Neutrophil (primary cell): ENCODE data around the gene LRRFIP1.
"Not testable (repeated sequence)": the region's sequence is repeated elsewhere in the genome, so short reads cannot be mapped to it uniquely, and the experiment has no call there.

Experiments
- H3K27ac ChIP-seq: fragments of 200-600 bp; sonication (generic); 2 replicates; pipeline ENCODE4 v1.5.1; 2016; ENCODE audit warnings: mild to moderate bottlenecking, moderate library complexity
- H3K27me3 ChIP-seq: fragments of 200-600 bp; sonication (generic); 2 replicates; pipeline ENCODE4 v1.6.0; 2016; ENCODE audit warnings: mild to moderate bottlenecking
- H3K36me3 ChIP-seq: fragments of 200-600 bp; sonication (generic); 2 replicates; pipeline ENCODE4 v1.5.1; 2017
- H3K4me1 ChIP-seq, 2 experiments: fragments of 200-600 bp in 1 of 2; sonication (generic) in 1 of 2; 1 replicate in 1 of 2; 2 replicates in 1 of 2; pipeline versions ENCODE4 v1.5.1 to v1.6.1; 2013 to 2016; ENCODE audit warnings: low read depth in 1 of 2, low read length in 1 of 2, mild to moderate bottlenecking in 1 of 2, moderate library complexity in 1 of 2; ENCODE audit not compliant: control insufficient read depth in 1 of 2, insufficient read depth in 1 of 2
- H3K4me3 ChIP-seq, 2 experiments: fragments of 200-600 bp in 1 of 2; sonication (generic) in 1 of 2; 1 replicate in 1 of 2; 2 replicates in 1 of 2; pipeline ENCODE4 v1.5.1; 2013 to 2016; ENCODE audit warnings: low read depth in 1 of 2, low read length in 1 of 2, mild to moderate bottlenecking in 1 of 2, moderate library complexity in 1 of 2
- H3K9me3 ChIP-seq: fragments of 200-600 bp; sonication (generic); 2 replicates; pipeline ENCODE4 v1.5.1; 2016
- TF ChIP-seq, protein P1 (sequence below): fragments of 200-600 bp; sonication (generic); IDR thresholded peaks from 2 replicates; pipeline ENCODE4 v1.5.1; 2016; ENCODE audit warnings: antibody characterized with exemption

LRRFIP1 gene

GRCh38 chr2:237749002-237749401 is 121.6 kb downstream of the LRRFIP1 start:
- Histone ChIP-seq H3K9me3 (no peaks in the 10 kb centered on the region), H3K27ac (no peak overlapping the region), H3K4me1 (peaks cover 7 to 8% of the 10 kb centered on the region in 2 experiments), H3K4me3 (no peak overlapping the region), H3K27me3 (no peaks in the 10 kb centered on the region), H3K36me3 (peaks cover 84% of the 10 kb centered on the region)
- TF ChIP-seq, protein P1, sequence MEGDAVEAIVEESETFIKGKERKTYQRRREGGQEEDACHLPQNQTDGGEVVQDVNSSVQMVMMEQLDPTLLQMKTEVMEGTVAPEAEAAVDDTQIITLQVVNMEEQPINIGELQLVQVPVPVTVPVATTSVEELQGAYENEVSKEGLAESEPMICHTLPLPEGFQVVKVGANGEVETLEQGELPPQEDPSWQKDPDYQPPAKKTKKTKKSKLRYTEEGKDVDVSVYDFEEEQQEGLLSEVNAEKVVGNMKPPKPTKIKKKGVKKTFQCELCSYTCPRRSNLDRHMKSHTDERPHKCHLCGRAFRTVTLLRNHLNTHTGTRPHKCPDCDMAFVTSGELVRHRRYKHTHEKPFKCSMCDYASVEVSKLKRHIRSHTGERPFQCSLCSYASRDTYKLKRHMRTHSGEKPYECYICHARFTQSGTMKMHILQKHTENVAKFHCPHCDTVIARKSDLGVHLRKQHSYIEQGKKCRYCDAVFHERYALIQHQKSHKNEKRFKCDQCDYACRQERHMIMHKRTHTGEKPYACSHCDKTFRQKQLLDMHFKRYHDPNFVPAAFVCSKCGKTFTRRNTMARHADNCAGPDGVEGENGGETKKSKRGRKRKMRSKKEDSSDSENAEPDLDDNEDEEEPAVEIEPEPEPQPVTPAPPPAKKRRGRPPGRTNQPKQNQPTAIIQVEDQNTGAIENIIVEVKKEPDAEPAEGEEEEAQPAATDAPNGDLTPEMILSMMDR, result no peak

DNA sequence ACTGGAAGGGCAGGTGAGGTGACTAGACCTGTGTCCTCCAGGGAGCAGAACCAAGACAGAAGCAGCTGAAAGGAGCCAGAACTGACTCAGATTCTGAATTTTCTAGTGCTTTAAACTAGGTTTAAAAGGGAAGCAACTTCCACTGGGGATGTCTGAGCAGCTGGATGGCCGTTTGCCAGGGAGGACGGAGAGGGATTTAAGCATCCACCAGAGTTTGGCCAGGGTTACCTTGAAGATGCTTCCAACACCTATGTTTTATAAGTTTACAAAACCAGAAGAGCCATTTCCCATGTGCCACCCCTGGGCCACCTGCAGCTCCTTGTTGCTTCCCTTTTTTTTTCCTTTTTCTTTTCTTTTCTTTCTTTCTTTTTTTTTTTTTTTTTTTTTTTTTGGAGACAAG is 122.6 kb downstream of the LRRFIP1 start:
- Histone ChIP-seq H3K27me3 (no peaks in the 10 kb centered on the region), H3K36me3 (peaks cover 87% of the 10 kb centered on the region), H3K27ac (peak overlapping the region; percentile 37), H3K9me3 (no peaks in the 10 kb centered on the region), H3K4me1 (peaks cover 3 to 5% of the 10 kb centered on the region in 2 experiments), H3K4me3 (no peak overlapping the region)
- TF ChIP-seq, protein P1, result no peak

- H3K4me1 ChIP-seq, H3K9me3 ChIP-seq, H3K27ac ChIP-seq, H3K27me3 ChIP-seq, H3K4me3 ChIP-seq: not testable (repeated sequence)
- H3K36me3 ChIP-seq, result peaks cover 91% of the 10 kb centered on the region
These were observed 123.1 kb downstream of the LRRFIP1 start for GRCh38 chr2:237750441-237750840.

DNA sequence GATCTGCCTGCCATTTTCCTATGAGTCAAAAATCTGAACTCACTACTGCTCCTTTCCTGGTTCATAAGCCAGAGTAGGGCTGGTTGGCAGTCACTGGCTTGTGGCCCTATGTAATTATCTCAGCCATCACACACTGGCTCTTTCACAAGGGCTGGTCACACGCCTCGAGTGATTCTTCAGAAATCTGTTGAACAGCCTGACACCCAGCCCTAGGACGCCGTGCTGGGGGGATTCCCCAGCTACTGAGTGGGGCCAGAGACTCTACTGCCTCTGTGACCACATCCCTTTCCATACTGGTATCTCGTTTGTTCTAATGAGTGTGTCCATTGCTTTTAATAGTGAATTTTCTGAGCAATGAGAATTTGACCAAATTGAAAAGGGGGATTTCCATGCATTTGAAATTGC is 125.4 kb downstream of the LRRFIP1 start:
- peaks cover 97% of the 10 kb centered on the region for H3K36me3 ChIP-seq
- no peak overlapping the region for H3K4me3 ChIP-seq
- no peaks in the 10 kb centered on the region for H3K9me3 ChIP-seq
- peak overlapping the region; percentile 30 for H3K27ac ChIP-seq
- no peaks in the 10 kb centered on the region for H3K27me3 ChIP-seq
- H3K4me1 ChIP-seq, result no peaks in the 10 kb centered on the region
- TF ChIP-seq, protein P1, result no peak

- Histone ChIP-seq H3K9me3 (no peaks in the 10 kb centered on the region), H3K27me3 (no peaks in the 10 kb centered on the region), H3K36me3 (peaks cover 96% of the 10 kb centered on the region), H3K4me1 (no peaks in the 10 kb centered on the region), H3K27ac (no peak overlapping the region), H3K4me3 (no peak overlapping the region)
- TF ChIP-seq, protein P1, result no peak
These were observed 126.8 kb downstream of the LRRFIP1 start for GRCh38 chr2:237754182-237754581.

- TF ChIP-seq, protein P1, result no peak
- H3K27me3 ChIP-seq, result no peaks in the 10 kb centered on the region
- no peak overlapping the region for H3K4me3 ChIP-seq
- H3K36me3 ChIP-seq, result peaks cover 96% of the 10 kb centered on the region
- no peaks in the 10 kb centered on the region for H3K4me1 ChIP-seq
- H3K9me3 ChIP-seq, result no peaks in the 10 kb centered on the region
- H3K27ac ChIP-seq, result no peak overlapping the region
These were observed 127.3 kb downstream of the LRRFIP1 start for GRCh38 chr2:237754626-237755248.
